WTC11 (cell line): ENCODE results near the gene COX17. TPM values are rescaled to one million over a fixed set of nuclear protein-coding genes. Genes with fewer than 3 reads are reported as not detected.

Experiments used
- ATAC-seq: fragments of 200-7000 bp; cut with Tn5 transposase; 2 replicates; pipeline ENCODE4 v1.10.0; 2021; ENCODE audit warnings: mild to moderate bottlenecking, moderate library complexity
- CTCF ChIA-PET: fragments of 300-600 bp; sonication (Branson Sonifier 250); formaldehyde crosslinking; loops from one replicate; lab custom pipeline; 2021; ENCODE audit warnings: antibody characterized with exemption; lab: Charles Lee
- POLR2A ChIA-PET: fragments of 350-600 bp; sonication (Branson Sonifier 250); formaldehyde crosslinking; loops from one replicate; lab custom pipeline; 2021; ENCODE audit warnings: antibody characterized with exemption; lab: Charles Lee
- DNase-seq: peaks from one replicate; pipeline ENCODE4 v3.0.0; 2021; ENCODE audit warnings: low spot score
- H3K27ac Mint-ChIP-seq: 2 replicates; pipeline ENCODE4 v1.8.0; 2021; ENCODE audit warnings: mixed read lengths
- H3K27me3 Mint-ChIP-seq: 2 replicates; pipeline ENCODE4 v1.8.0; 2021; ENCODE audit warnings: low read depth, mild to moderate bottlenecking, moderate library complexity, mixed read lengths
- H3K36me3 Mint-ChIP-seq: 2 replicates; pipeline ENCODE4 v1.8.0; 2021; ENCODE audit warnings: mixed read lengths
- H3K4me1 Mint-ChIP-seq: 2 replicates; pipeline ENCODE4 v1.8.0; 2022; ENCODE audit warnings: mixed read lengths
- H3K4me3 Mint-ChIP-seq: 2 replicates; pipeline ENCODE4 v1.8.0; 2021; ENCODE audit warnings: mild to moderate bottlenecking, moderate library complexity, mixed read lengths
- H3K9me3 Mint-ChIP-seq: 2 replicates; pipeline ENCODE4 v1.8.0; 2021; ENCODE audit warnings: mixed read lengths
- CBFB ChIP-seq: sonication (generic); formaldehyde crosslinking; IDR thresholded peaks from 2 replicates; pipeline ENCODE4 v1.8.1; 2022; ENCODE audit warnings: mild to moderate bottlenecking, low read depth, missing genetic modification reagents
- NR1H2 ChIP-seq: sonication (generic); formaldehyde crosslinking; IDR thresholded peaks from 2 replicates; pipeline ENCODE4 v1.9.0; 2021; ENCODE audit warnings: mild to moderate bottlenecking, moderate library complexity, missing genetic modification reagents
- OVOL2 ChIP-seq: fragments of 250-450 bp; sonication (Bioruptor Pico); IDR thresholded peaks from 2 replicates; pipeline ENCODE4 v1.9.0; 2021; ENCODE audit warnings: mild to moderate bottlenecking, borderline replicate concordance
- RELA ChIP-seq: sonication (generic); formaldehyde crosslinking; IDR thresholded peaks from 2 replicates; pipeline ENCODE4 v1.8.1; 2022; ENCODE audit warnings: missing genetic modification reagents, mild to moderate bottlenecking, borderline replicate concordance
- SOX15 ChIP-seq: fragments of 250-450 bp; sonication (Bioruptor Pico); IDR thresholded peaks from 2 replicates; pipeline ENCODE4 v1.9.0; 2021; ENCODE audit warnings: mild to moderate bottlenecking
- TEAD1 ChIP-seq: sonication (generic); formaldehyde crosslinking; IDR thresholded peaks from 2 replicates; pipeline ENCODE4 v1.8.0; 2022; ENCODE audit warnings: mild to moderate bottlenecking, missing genetic modification reagents
- total RNA-seq: library from RNA; stranded (reverse); gene quantifications from 3 replicates; pipeline ENCODE4 v1.2.3, GENCODE V29; 2021
- TF ChIP-seq, protein P1 (sequence below): sonication (generic); formaldehyde crosslinking; IDR thresholded peaks from 2 replicates; pipeline ENCODE4 v1.8.0; 2022; ENCODE audit warnings: mild to moderate bottlenecking, missing genetic modification reagents
- TF ChIP-seq, protein P2 (sequence below): sonication (generic); formaldehyde crosslinking; IDR thresholded peaks from 2 replicates; pipeline ENCODE4 v1.8.0; 2022; ENCODE audit warnings: mild to moderate bottlenecking, missing genetic modification reagents
- TF ChIP-seq, protein P3 (sequence below): sonication (generic); formaldehyde crosslinking; IDR thresholded peaks from 2 replicates; pipeline ENCODE4 v1.8.1; 2023; ENCODE audit warnings: mild to moderate bottlenecking, missing genetic modification reagents, borderline replicate concordance
- TF ChIP-seq, protein P4 (sequence below): sonication (generic); formaldehyde crosslinking; IDR thresholded peaks from 2 replicates; pipeline ENCODE4 v1.8.0; 2023; ENCODE audit warnings: missing genetic modification reagents, mild to moderate bottlenecking, borderline replicate concordance

The COX17 gene
- total RNA-seq, 1 experiment from 2014 or later: 56.0 TPM

DNA sequence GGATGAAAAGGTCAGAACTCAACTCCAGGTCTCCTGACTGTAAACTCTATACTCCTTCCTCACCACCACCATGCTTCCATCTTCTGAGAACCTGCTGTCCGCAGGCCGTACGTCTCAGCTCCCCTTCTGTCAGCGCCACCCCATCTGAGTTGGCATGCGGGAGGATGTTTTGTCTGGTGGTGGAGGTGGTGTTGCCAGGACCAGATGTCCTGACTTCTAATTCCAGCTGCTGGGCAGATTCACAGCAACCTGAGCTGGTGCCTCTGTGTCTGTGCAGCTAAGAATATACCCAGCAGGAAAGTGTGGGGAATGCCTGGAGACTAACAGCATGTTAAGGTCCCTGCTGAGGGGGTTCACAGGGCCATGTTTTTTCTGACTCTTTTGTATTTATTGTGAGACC is 56.3 kb downstream of the COX17 start:
- no peak overlapping the region for H3K4me3 Mint-ChIP-seq
- TF ChIP-seq, protein P1, sequence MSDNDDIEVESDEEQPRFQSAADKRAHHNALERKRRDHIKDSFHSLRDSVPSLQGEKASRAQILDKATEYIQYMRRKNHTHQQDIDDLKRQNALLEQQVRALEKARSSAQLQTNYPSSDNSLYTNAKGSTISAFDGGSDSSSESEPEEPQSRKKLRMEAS (CRISPR knock-in tag): no peak
- no peak for TF ChIP-seq OVOL2
- no peak for TF ChIP-seq SOX15 (CRISPR knock-in tag)
- no peak for TF ChIP-seq CBFB (CRISPR knock-in tag)
- TF ChIP-seq, protein P2, sequence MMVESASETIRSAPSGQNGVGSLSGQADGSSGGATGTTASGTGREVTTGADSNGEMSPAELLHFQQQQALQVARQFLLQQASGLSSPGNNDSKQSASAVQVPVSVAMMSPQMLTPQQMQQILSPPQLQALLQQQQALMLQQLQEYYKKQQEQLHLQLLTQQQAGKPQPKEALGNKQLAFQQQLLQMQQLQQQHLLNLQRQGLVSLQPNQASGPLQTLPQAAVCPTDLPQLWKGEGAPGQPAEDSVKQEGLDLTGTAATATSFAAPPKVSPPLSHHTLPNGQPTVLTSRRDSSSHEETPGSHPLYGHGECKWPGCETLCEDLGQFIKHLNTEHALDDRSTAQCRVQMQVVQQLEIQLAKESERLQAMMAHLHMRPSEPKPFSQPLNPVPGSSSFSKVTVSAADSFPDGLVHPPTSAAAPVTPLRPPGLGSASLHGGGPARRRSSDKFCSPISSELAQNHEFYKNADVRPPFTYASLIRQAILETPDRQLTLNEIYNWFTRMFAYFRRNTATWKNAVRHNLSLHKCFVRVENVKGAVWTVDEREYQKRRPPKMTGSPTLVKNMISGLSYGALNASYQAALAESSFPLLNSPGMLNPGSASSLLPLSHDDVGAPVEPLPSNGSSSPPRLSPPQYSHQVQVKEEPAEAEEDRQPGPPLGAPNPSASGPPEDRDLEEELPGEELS (CRISPR knock-in tag): no peak
- TF ChIP-seq, protein P3, sequence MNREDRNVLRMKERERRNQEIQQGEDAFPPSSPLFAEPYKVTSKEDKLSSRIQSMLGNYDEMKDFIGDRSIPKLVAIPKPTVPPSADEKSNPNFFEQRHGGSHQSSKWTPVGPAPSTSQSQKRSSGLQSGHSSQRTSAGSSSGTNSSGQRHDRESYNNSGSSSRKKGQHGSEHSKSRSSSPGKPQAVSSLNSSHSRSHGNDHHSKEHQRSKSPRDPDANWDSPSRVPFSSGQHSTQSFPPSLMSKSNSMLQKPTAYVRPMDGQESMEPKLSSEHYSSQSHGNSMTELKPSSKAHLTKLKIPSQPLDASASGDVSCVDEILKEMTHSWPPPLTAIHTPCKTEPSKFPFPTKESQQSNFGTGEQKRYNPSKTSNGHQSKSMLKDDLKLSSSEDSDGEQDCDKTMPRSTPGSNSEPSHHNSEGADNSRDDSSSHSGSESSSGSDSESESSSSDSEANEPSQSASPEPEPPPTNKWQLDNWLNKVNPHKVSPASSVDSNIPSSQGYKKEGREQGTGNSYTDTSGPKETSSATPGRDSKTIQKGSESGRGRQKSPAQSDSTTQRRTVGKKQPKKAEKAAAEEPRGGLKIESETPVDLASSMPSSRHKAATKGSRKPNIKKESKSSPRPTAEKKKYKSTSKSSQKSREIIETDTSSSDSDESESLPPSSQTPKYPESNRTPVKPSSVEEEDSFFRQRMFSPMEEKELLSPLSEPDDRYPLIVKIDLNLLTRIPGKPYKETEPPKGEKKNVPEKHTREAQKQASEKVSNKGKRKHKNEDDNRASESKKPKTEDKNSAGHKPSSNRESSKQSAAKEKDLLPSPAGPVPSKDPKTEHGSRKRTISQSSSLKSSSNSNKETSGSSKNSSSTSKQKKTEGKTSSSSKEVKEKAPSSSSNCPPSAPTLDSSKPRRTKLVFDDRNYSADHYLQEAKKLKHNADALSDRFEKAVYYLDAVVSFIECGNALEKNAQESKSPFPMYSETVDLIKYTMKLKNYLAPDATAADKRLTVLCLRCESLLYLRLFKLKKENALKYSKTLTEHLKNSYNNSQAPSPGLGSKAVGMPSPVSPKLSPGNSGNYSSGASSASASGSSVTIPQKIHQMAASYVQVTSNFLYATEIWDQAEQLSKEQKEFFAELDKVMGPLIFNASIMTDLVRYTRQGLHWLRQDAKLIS (CRISPR knock-in tag): no peak
- TF ChIP-seq NR1H2 (CRISPR knock-in tag): no peak
- TF ChIP-seq RELA (CRISPR knock-in tag): no peak
- TF ChIP-seq, protein P4, sequence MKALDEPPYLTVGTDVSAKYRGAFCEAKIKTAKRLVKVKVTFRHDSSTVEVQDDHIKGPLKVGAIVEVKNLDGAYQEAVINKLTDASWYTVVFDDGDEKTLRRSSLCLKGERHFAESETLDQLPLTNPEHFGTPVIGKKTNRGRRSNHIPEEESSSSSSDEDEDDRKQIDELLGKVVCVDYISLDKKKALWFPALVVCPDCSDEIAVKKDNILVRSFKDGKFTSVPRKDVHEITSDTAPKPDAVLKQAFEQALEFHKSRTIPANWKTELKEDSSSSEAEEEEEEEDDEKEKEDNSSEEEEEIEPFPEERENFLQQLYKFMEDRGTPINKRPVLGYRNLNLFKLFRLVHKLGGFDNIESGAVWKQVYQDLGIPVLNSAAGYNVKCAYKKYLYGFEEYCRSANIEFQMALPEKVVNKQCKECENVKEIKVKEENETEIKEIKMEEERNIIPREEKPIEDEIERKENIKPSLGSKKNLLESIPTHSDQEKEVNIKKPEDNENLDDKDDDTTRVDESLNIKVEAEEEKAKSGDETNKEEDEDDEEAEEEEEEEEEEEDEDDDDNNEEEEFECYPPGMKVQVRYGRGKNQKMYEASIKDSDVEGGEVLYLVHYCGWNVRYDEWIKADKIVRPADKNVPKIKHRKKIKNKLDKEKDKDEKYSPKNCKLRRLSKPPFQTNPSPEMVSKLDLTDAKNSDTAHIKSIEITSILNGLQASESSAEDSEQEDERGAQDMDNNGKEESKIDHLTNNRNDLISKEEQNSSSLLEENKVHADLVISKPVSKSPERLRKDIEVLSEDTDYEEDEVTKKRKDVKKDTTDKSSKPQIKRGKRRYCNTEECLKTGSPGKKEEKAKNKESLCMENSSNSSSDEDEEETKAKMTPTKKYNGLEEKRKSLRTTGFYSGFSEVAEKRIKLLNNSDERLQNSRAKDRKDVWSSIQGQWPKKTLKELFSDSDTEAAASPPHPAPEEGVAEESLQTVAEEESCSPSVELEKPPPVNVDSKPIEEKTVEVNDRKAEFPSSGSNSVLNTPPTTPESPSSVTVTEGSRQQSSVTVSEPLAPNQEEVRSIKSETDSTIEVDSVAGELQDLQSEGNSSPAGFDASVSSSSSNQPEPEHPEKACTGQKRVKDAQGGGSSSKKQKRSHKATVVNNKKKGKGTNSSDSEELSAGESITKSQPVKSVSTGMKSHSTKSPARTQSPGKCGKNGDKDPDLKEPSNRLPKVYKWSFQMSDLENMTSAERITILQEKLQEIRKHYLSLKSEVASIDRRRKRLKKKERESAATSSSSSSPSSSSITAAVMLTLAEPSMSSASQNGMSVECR (CRISPR knock-in tag): no peak
- TF ChIP-seq TEAD1: no peak
- TF ChIP-seq, all 79 proteins: peak for 0
- Mint-ChIP-seq H3K4me1 (peaks cover 8% of the 10 kb centered on the region), H3K27me3 (no peaks in the 10 kb centered on the region; the same call in none of the 2 replicates), H3K36me3 (no peaks in the 10 kb centered on the region; the same call in 1 of the 2 replicates), H3K9me3 (peaks cover 5% of the 10 kb centered on the region; the same call in 1 of the 2 replicates), H3K27ac (no peak overlapping the region)
- ATAC-seq: no peak
- CTCF ChIA-PET: no interaction called here
- POLR2A ChIA-PET: no interaction called here
- no peak for DNase-seq

Other genes with a start within 250 kb of the COX17 start
- gene TMEM39A, start 213.8 kb downstream of the COX17 start, total RNA-seq: 44.5 to 48.9 TPM (median 46.7 TPM) in 3 replicates
- gene POGLUT1, start 208.4 kb downstream of the COX17 start, total RNA-seq: 14.2 to 22.8 TPM (median 21.3 TPM) in 3 replicates
- 114 to 121 TPM (median 116 TPM) in 3 replicates for gene TIMMDC1, start 178.9 kb downstream of the COX17 start, total RNA-seq
- 0.14 to 0.24 TPM in 2 of 3 replicates, not detected in the other for gene CD80, start 117.8 kb downstream of the COX17 start, total RNA-seq
- gene ADPRH, start 97.9 kb downstream of the COX17 start, total RNA-seq: 3.6 to 4.3 TPM (median 4.1 TPM) in 3 replicates
- gene PLA1A, start 79.5 kb downstream of the COX17 start, total RNA-seq: 0.11 TPM in 1 of 3 replicates, not detected in the others
- gene POPDC2, start 16.8 kb downstream of the COX17 start, total RNA-seq: 0.48 to 0.64 TPM (median 0.53 TPM) in 3 replicates
- 2.2 to 3.5 TPM (median 3.3 TPM) in 3 replicates for gene CFAP91, start 25.6 kb upstream of the COX17 start, total RNA-seq
- 1.7 to 2.8 TPM (median 2.7 TPM) in 3 replicates for gene NR1I2, start 104.7 kb upstream of the COX17 start, total RNA-seq